CD14-positive monocyte (primary cell): ENCODE measurements around the gene SYNDIG1. TPM values are rescaled to one million over a fixed set of nuclear protein-coding genes. Genes with fewer than 3 reads are reported as not detected.

Experiments
- DNase-seq, 3 donors: peaks; one replicate each; pipeline ENCODE4 v3.0.0-alpha.2; 2011 to 2022
- H2AFZ ChIP-seq: 2 replicates; pipeline ENCODE4 v1.6.0; 2012; ENCODE audit warnings: mild to moderate bottlenecking, low read depth, low read length, inconsistent platforms; ENCODE audit not compliant: insufficient read depth, poor library complexity, severe bottlenecking
- H3K27ac ChIP-seq, 2 donors: 1 replicate in 1 of 2; 2 replicates in 1 of 2; pipeline ENCODE4 v1.5.1; 2012 to 2013; ENCODE audit warnings: low read length in 2 of 2, control low read depth in 1 of 2, inconsistent platforms in 1 of 2, low read depth in 1 of 2, mild to moderate bottlenecking in 1 of 2
- H3K27me3 ChIP-seq, 2 donors: one replicate each; pipeline versions ENCODE4 v1.6.0 to v1.6.1; 2011 to 2013; ENCODE audit warnings: low read length in 2 of 2; ENCODE audit not compliant: control insufficient read depth in 2 of 2, insufficient read depth in 2 of 2
- H3K36me3 ChIP-seq, 2 donors: replicated peaks in 1 of 2; 1 replicate in 1 of 2; 2 replicates in 1 of 2; pipeline versions ENCODE4 v1.5.1 to v1.6.1; 2012 to 2013; ENCODE audit warnings: low read length in 2 of 2, control low read depth in 1 of 2, inconsistent platforms in 1 of 2, mild to moderate bottlenecking in 1 of 2; ENCODE audit not compliant: insufficient read depth in 2 of 2, control insufficient read depth in 1 of 2
- H3K4me1 ChIP-seq, 2 donors: 1 replicate in 1 of 2; 2 replicates in 1 of 2; pipeline versions ENCODE4 v1.5.1 to v1.6.1; 2012 to 2013; ENCODE audit warnings: low read length in 2 of 2, control low read depth in 1 of 2, inconsistent platforms in 1 of 2, mild to moderate bottlenecking in 1 of 2, moderate library complexity in 1 of 2; ENCODE audit not compliant: insufficient read depth in 2 of 2, control insufficient read depth in 1 of 2
- H3K4me2 ChIP-seq: replicated peaks from 2 replicates; pipeline ENCODE3; 2012; ENCODE audit warnings: low read length, moderate library complexity, mild to moderate bottlenecking; ENCODE audit not compliant: poor library complexity, severe bottlenecking; ENCODE audit errors: extremely low read depth
- H3K4me3 ChIP-seq, 3 experiments: fragments of 200-600 bp in 1 of 3; sonication (generic) in 1 of 3; replicated peaks in 1 of 3; 1 replicate in 2 of 3; 2 replicates in 1 of 3; pipeline ENCODE4 v1.5.1; 2011 to 2013; ENCODE audit warnings: low read length in 3 of 3, mild to moderate bottlenecking in 3 of 3, control low read depth in 2 of 3, low read depth in 2 of 3, inconsistent platforms in 1 of 3, moderate library complexity in 1 of 3
- H3K79me2 ChIP-seq: 2 replicates; pipeline ENCODE4 v1.6.0; 2012; ENCODE audit warnings: mild to moderate bottlenecking, control low read depth, inconsistent platforms, low read length, moderate library complexity; ENCODE audit not compliant: insufficient read depth
- H3K9ac ChIP-seq: 2 replicates; pipeline ENCODE4 v1.6.0; 2017; ENCODE audit warnings: low read length, mild to moderate bottlenecking; ENCODE audit not compliant: insufficient read depth, poor library complexity, severe bottlenecking
- H3K9me3 ChIP-seq, 2 donors: replicated peaks in 1 of 2; 1 replicate in 1 of 2; 2 replicates in 1 of 2; pipeline versions ENCODE4 v1.5.1 to v1.6.1; 2012 to 2013; ENCODE audit warnings: low read length in 2 of 2, control low read depth in 1 of 2; ENCODE audit not compliant: control insufficient read depth in 1 of 2, insufficient read depth in 1 of 2
- H4K20me1 ChIP-seq: 2 replicates; pipeline ENCODE4 v1.6.0; 2012; ENCODE audit warnings: mild to moderate bottlenecking, low read length, control low read depth, moderate library complexity; ENCODE audit not compliant: insufficient read depth
- H3K27ac Mint-ChIP-seq, 7 donors: one replicate each; pipeline ENCODE4 v1.8.0; 2020; ENCODE audit warnings: mild to moderate bottlenecking in 7 of 7, mixed read lengths in 7 of 7, moderate library complexity in 6 of 7, inconsistent platforms in 2 of 7
- H3K27me3 Mint-ChIP-seq, 3 donors: one replicate each; pipeline ENCODE4 v1.8.0; 2021 to 2022; ENCODE audit warnings: low read depth in 3 of 3, mild to moderate bottlenecking in 3 of 3, mixed read lengths in 3 of 3, moderate library complexity in 3 of 3, inconsistent platforms in 1 of 3
- H3K36me3 Mint-ChIP-seq, 2 donors: one replicate each; pipeline ENCODE4 v1.8.0; 2020; ENCODE audit warnings: mixed read lengths in 2 of 2, inconsistent platforms in 1 of 2, mild to moderate bottlenecking in 1 of 2
- H3K4me1 Mint-ChIP-seq: one replicate; pipeline ENCODE4 v1.8.0; 2020; ENCODE audit warnings: mild to moderate bottlenecking, mixed read lengths
- H3K4me3 Mint-ChIP-seq, 2 donors: one replicate each; pipeline ENCODE4 v1.8.0; 2020; ENCODE audit warnings: mild to moderate bottlenecking in 2 of 2, mixed read lengths in 2 of 2, moderate library complexity in 1 of 2
- H3K9me3 Mint-ChIP-seq, 7 donors: one replicate each; pipeline ENCODE4 v1.8.0; 2020 to 2022; ENCODE audit warnings: mixed read lengths in 7 of 7, mild to moderate bottlenecking in 6 of 7, moderate library complexity in 6 of 7, inconsistent platforms in 2 of 7
- WGBS: methylation state at CpG from one replicate; pipeline ENCODE4 v1.1.5; 2013; ENCODE audit warnings: missing lambda C conversion rate; ENCODE audit not compliant: insufficient coverage; 5-methylcytosine and 5-hydroxymethylcytosine counted together
- intact Hi-C, 2 donors: fragments of 100-400 bp; cut with micrococcal nuclease; formaldehyde crosslinking; loops; one replicate each; pipeline versions ENCODE4 v1.15.0 to v1.15.1; 2023
- polyA plus RNA-seq, 3 donors: library from polyadenylated mRNA; depleted of rRNA in 1 of 3; unstranded in 2 of 3; stranded (reverse) in 1 of 3; fragments of 300-500 nt in 2 of 3; fragments of >200 nt in 1 of 3; fragmentation: Illumina TruSeq in 2 of 3; gene quantifications; 1 replicate in 2 of 3; 2 replicates in 1 of 3; pipeline ENCODE4 v1.2.3, GENCODE V29; 2012 to 2021
- TF ChIP-seq, protein P1 (sequence below): fragments of 200-600 bp; IDR thresholded peaks from one replicate; pipeline ENCODE4 v1.8.0; 2022; ENCODE audit warnings: antibody characterized with exemption, mild to moderate bottlenecking

SYNDIG1 gene
- polyA plus RNA-seq, 3 donors: not detected

DNA sequence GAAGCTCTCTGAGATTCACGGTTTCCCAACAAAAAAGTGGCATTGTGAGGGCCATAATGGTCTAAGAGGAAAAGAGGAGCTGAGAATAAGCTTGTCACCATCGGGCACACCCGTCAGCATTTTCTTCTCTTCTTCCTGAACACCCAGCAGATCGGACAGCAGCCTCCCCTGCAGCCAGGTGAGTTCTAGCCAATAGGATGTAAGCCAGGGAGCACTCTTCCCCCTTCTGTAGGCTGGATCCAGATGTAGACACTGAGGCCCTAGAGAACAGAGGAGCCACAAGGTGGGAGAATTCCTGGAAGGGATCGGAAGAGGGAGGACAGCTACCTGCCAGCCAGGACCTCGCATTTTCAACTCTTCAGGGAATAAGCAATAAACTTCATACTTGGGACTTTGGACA lies 228.0 kb downstream of the SYNDIG1 start:
- intact Hi-C loops: no loop called here
- Histone ChIP-seq H4K20me1 (no peaks in the 10 kb centered on the region), H3K36me3 (no peaks in the 10 kb centered on the region), H3K9me3 (no peaks in the 10 kb centered on the region), H3K4me2 (no peak overlapping the region), H3K9ac (no peak overlapping the region), H3K27ac (no peak overlapping the region), H3K27me3 (no peaks in the 10 kb centered on the region), H3K4me1 (no peaks in the 10 kb centered on the region), H3K79me2 (no peaks in the 10 kb centered on the region), H3K4me3 (no peak overlapping the region), H2AFZ (no peak overlapping the region)
- H3K36me3 Mint-ChIP-seq: no peaks in the 10 kb centered on the region
- WGBS: 100% methylated on average over 4 of the region's 6 CpGs
- TF ChIP-seq, protein P1, sequence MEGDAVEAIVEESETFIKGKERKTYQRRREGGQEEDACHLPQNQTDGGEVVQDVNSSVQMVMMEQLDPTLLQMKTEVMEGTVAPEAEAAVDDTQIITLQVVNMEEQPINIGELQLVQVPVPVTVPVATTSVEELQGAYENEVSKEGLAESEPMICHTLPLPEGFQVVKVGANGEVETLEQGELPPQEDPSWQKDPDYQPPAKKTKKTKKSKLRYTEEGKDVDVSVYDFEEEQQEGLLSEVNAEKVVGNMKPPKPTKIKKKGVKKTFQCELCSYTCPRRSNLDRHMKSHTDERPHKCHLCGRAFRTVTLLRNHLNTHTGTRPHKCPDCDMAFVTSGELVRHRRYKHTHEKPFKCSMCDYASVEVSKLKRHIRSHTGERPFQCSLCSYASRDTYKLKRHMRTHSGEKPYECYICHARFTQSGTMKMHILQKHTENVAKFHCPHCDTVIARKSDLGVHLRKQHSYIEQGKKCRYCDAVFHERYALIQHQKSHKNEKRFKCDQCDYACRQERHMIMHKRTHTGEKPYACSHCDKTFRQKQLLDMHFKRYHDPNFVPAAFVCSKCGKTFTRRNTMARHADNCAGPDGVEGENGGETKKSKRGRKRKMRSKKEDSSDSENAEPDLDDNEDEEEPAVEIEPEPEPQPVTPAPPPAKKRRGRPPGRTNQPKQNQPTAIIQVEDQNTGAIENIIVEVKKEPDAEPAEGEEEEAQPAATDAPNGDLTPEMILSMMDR: no peak
- no peak overlapping the region for H3K4me3 Mint-ChIP-seq
- peaks cover 0 to 2% (median 2%) of the 10 kb centered on the region in 3 donors for H3K27me3 Mint-ChIP-seq
- H3K4me1 Mint-ChIP-seq: peaks cover 4% of the 10 kb centered on the region
- no peak for DNase-seq
- H3K9me3 Mint-ChIP-seq: peaks cover 0 to 3% (median 0%) of the 10 kb centered on the region in 7 donors
- no peak overlapping the region for H3K27ac Mint-ChIP-seq

DNA sequence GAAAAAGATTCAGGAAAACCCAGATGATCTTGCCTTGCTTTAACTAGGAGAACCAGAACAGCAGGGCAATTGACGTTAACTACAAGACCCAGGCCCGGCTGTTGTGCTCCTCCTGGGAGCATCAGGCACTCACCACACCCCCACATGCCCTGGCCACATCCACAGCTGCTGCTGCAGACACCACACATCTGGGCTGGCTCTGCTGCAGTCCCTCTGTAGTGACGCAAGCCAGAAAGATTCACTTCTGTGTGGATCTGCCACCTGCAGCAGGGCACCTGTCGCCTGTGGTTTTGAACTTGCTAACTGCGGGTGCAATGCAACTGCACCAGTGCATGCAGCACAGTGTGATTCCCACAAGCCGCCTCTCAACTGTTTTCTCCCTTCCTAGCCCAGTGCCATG lies 228.8 kb downstream of the SYNDIG1 start:
- Mint-ChIP-seq H3K27ac (no peak overlapping the region), H3K36me3 (no peaks in the 10 kb centered on the region), H3K27me3 (peaks cover 0 to 2% (median 2%) of the 10 kb centered on the region in 3 donors), H3K4me1 (peaks cover 2% of the 10 kb centered on the region), H3K9me3 (peaks cover 0 to 3% (median 0%) of the 10 kb centered on the region in 7 donors), H3K4me3 (no peak overlapping the region)
- no peak for DNase-seq
- Histone ChIP-seq H3K4me1 (no peaks in the 10 kb centered on the region), H3K27me3 (no peaks in the 10 kb centered on the region), H4K20me1 (no peaks in the 10 kb centered on the region), H2AFZ (no peak overlapping the region), H3K9ac (no peak overlapping the region), H3K79me2 (no peaks in the 10 kb centered on the region), H3K4me3 (no peak overlapping the region), H3K9me3 (no peaks in the 10 kb centered on the region), H3K36me3 (no peaks in the 10 kb centered on the region), H3K27ac (no peak overlapping the region), H3K4me2 (no peak overlapping the region)
- WGBS: 69% methylated on average over 6 of the region's 6 CpGs
- intact Hi-C loops: no loop called here
- TF ChIP-seq, protein P1: no peak
